ENCODE data around the gene ZNF397. TPM values are rescaled to one million over a fixed set of nuclear protein-coding genes. Genes with fewer than 3 reads are reported as not detected.

ZNF397 gene
- total RNA-seq, 1 experiment from 2014 or later, result 1.5 TPM

GRCh38 chr18:35236571-35237363 is 4.1 kb upstream of the ZNF397 start:
- intact Hi-C loops (cut with micrococcal nuclease), result no loop called here
- Histone ChIP-seq H3K79me2 (ENCODE audit: low read length) (no peaks in the 10 kb centered on the region), H3F3A (ENCODE audit: low read length, unreplicated experiment) (no peaks in the 10 kb centered on the region), H4K20me1 (ENCODE audit: low read length) (no peaks in the 10 kb centered on the region), H3K9me3 (ENCODE audit: low read length) (no peaks in the 10 kb centered on the region), H3K4me2 (ENCODE audit: low read length) (no peak overlapping the region), H3K9ac (ENCODE audit: low read length) (no peak overlapping the region), H3K4me3 (ENCODE audit: low read length) (no peak overlapping the region), H3K27ac (ENCODE audit: low read length) (no peak overlapping the region), H3K9me2 (replicated peaks; ENCODE audit: low read length) (no peaks in the 10 kb centered on the region), H2AFZ (ENCODE audit: low read length) (no peak overlapping the region), H3K36me3 (ENCODE audit: low read depth, low read length) (no peaks in the 10 kb centered on the region), H3K4me1 (ENCODE audit: insufficient read depth, low read length) (no peaks in the 10 kb centered on the region), H3K27me3 (ENCODE audit: low read length) (no peaks in the 10 kb centered on the region)
- no TSS peak for BruUV-seq (replicated peaks)
- DNase-seq, result no peak
- TF ChIP-seq EZH2phosphoT487 (IDR thresholded peaks at IDR 0.05; ENCODE audit: borderline replicate concordance, low read length), result no peak
- no peak for TF ChIP-seq EZH2 (IDR thresholded peaks at IDR 0.05; ENCODE audit: low read length, unreplicated experiment)
- TF ChIP-seq CTCF (conservative IDR thresholded peaks at IDR 0.05; ENCODE audit: low read depth, low read length), result no peak
- CTCF ChIA-PET, result no interaction called here
- ATAC-seq, result no peak
- POLR2A ChIA-PET (ENCODE audit: unreplicated experiment), result no interaction called here

- Histone ChIP-seq H3K4me2 (ENCODE audit: low read length) (no peak overlapping the region), H3K4me1 (ENCODE audit: insufficient read depth, low read length) (no peaks in the 10 kb centered on the region), H3K36me3 (ENCODE audit: low read depth, low read length) (peaks cover 13% of the 10 kb centered on the region), H3K9me3 (ENCODE audit: low read length) (no peaks in the 10 kb centered on the region), H2AFZ (ENCODE audit: low read length) (no peak overlapping the region), H3K27ac (ENCODE audit: low read length) (no peak overlapping the region), H3K79me2 (ENCODE audit: low read length) (no peaks in the 10 kb centered on the region), H3F3A (ENCODE audit: low read length, unreplicated experiment) (no peaks in the 10 kb centered on the region), H3K4me3 (ENCODE audit: low read length) (no peak overlapping the region), H3K27me3 (ENCODE audit: low read length) (no peaks in the 10 kb centered on the region), H3K9ac (ENCODE audit: low read length) (no peak overlapping the region), H3K9me2 (replicated peaks; ENCODE audit: low read length) (no peaks in the 10 kb centered on the region), H4K20me1 (ENCODE audit: low read length) (no peaks in the 10 kb centered on the region)
- DNase-seq (no peak), ATAC-seq (no peak)
- no peak for TF ChIP-seq EZH2 (IDR thresholded peaks at IDR 0.05; ENCODE audit: low read length, unreplicated experiment)
- TF ChIP-seq EZH2phosphoT487 (IDR thresholded peaks at IDR 0.05; ENCODE audit: borderline replicate concordance, low read length), result no peak
- TF ChIP-seq CTCF (conservative IDR thresholded peaks at IDR 0.05; ENCODE audit: low read depth, low read length), result no peak
- CTCF ChIA-PET, result interaction anchor here (0.5 kb wide), 1 partner anchor 106 kb away, joined by 3 read pairs; no protein-coding TSS in a partner anchor
- POLR2A ChIA-PET (ENCODE audit: unreplicated experiment), result no interaction called here
- BruUV-seq (replicated peaks), result no TSS peak
- intact Hi-C loops (cut with micrococcal nuclease), result no loop called here
Observed at GRCh38 chr18:35239314-35239713, 1.5 kb upstream of the ZNF397 start.

- TF ChIP-seq EZH2phosphoT487 (IDR thresholded peaks at IDR 0.05; ENCODE audit: borderline replicate concordance, low read length), result no peak
- TF ChIP-seq EZH2 (IDR thresholded peaks at IDR 0.05; ENCODE audit: low read length, unreplicated experiment), result no peak
- no peak for TF ChIP-seq CTCF (conservative IDR thresholded peaks at IDR 0.05; ENCODE audit: low read depth, low read length)
- peak overlapping the region; percentile 82 for H3K4me2 ChIP-seq (ENCODE audit: low read length)
- H3K27ac ChIP-seq (ENCODE audit: low read length), result peak overlapping the region; percentile 62
- ChIA-PET POLR2A (ENCODE audit: unreplicated experiment) (interaction anchor here (0.6 kb wide), 1 partner anchor 312 kb away, joined by 3 read pairs; no protein-coding TSS in a partner anchor), CTCF (no interaction called here)
- H2AFZ ChIP-seq (ENCODE audit: low read length), result peak overlapping the region; percentile 87
- no peaks in the 10 kb centered on the region for H3K9me2 ChIP-seq (replicated peaks; ENCODE audit: low read length)
- H3K27me3 ChIP-seq (ENCODE audit: low read length), result no peaks in the 10 kb centered on the region
- H3F3A ChIP-seq (ENCODE audit: low read length, unreplicated experiment), result no peaks in the 10 kb centered on the region
- H3K4me3 ChIP-seq (ENCODE audit: low read length), result peak overlapping the region; percentile 65
- peak overlapping the region; percentile 85 for H3K9ac ChIP-seq (ENCODE audit: low read length)
- no peaks in the 10 kb centered on the region for H3K9me3 ChIP-seq (ENCODE audit: low read length)
- intact Hi-C loops (cut with micrococcal nuclease), result no loop called here
- ATAC-seq (no peak), DNase-seq (no peak)
- H3K36me3 ChIP-seq (ENCODE audit: low read depth, low read length), result peaks cover 22% of the 10 kb centered on the region
- no peaks in the 10 kb centered on the region for H3K4me1 ChIP-seq (ENCODE audit: insufficient read depth, low read length)
- H3K79me2 ChIP-seq (ENCODE audit: low read length), result no peaks in the 10 kb centered on the region
- TSS peak; percentile 75 for BruUV-seq (replicated peaks)
- no peaks in the 10 kb centered on the region for H4K20me1 ChIP-seq (ENCODE audit: low read length)
Observed at GRCh38 chr18:35241448-35241804, 592 bp downstream of the ZNF397 start.

All from PC-3 (cell line).